HCT116 (cell line): Measurements from ENCODE around the gene HCAR1.

Source experiments
- CBX3 ChIP-seq: IDR thresholded peaks from 2 replicates; pipeline ENCODE4 v1.6.1; 2012; ENCODE audit warnings: low read depth
- CTCF ChIP-seq, 3 experiments: fragments of 200-600 bp in 1 of 3; sonication (generic) in 1 of 3; IDR thresholded peaks in 2 of 3; conservative IDR thresholded peaks in 1 of 3; 2 replicates each; pipeline ENCODE4 v1.5.1; 2012 to 2017; ENCODE audit warnings: low read depth in 2 of 3, low read length in 2 of 3, antibody characterized with exemption in 1 of 3, borderline replicate concordance in 1 of 3, control low read depth in 1 of 3, mild to moderate bottlenecking in 1 of 3, mixed read lengths in 1 of 3, mixed run types in 1 of 3, moderate library complexity in 1 of 3; ENCODE audit not compliant: insufficient read depth in 1 of 3
- EGR1 ChIP-seq: IDR thresholded peaks from 2 replicates; pipeline ENCODE4 v1.6.1; 2012; ENCODE audit warnings: low read depth
- JUND ChIP-seq: IDR thresholded peaks from 2 replicates; pipeline ENCODE4 v1.6.1; 2012
- POLR2A ChIP-seq: IDR thresholded peaks from 2 replicates; pipeline ENCODE4 v1.7.0; 2011; ENCODE audit warnings: borderline replicate concordance; ENCODE audit not compliant: insufficient read depth, insufficient read length; ENCODE audit errors: extremely low read depth
- POLR2AphosphoS5 ChIP-seq: IDR thresholded peaks from 2 replicates; pipeline ENCODE4 v1.6.1; 2011; ENCODE audit warnings: mild to moderate bottlenecking, low read depth, low read length, moderate library complexity
- RAD21 ChIP-seq: IDR thresholded peaks from 2 replicates; pipeline ENCODE4 v1.6.1; 2012; ENCODE audit warnings: low read depth, mild to moderate bottlenecking
- SIN3A ChIP-seq: IDR thresholded peaks from 2 replicates; pipeline ENCODE4 v1.6.1; 2012; ENCODE audit warnings: low read depth
- SP1 ChIP-seq: IDR thresholded peaks from 2 replicates; pipeline ENCODE4 v1.6.1; 2012; ENCODE audit warnings: low read depth
- TCF7L2 ChIP-seq: IDR thresholded peaks from 2 replicates; pipeline ENCODE4 v1.7.0; 2011; ENCODE audit warnings: borderline replicate concordance, inconsistent platforms; ENCODE audit not compliant: insufficient read depth, insufficient read length; ENCODE audit errors: extremely low read depth
- YY1 ChIP-seq: IDR thresholded peaks from 2 replicates; pipeline ENCODE4 v1.6.1; 2011; ENCODE audit warnings: low read length, low read depth, moderate library complexity, mild to moderate bottlenecking; ENCODE audit not compliant: insufficient replicate concordance; ENCODE audit errors: extremely low read depth
- ZFX ChIP-seq: fragments of 450-650 bp; IDR thresholded peaks from 2 replicates; pipeline ENCODE4 v1.6.1; 2017
- TF ChIP-seq, protein P1 (sequence below): IDR thresholded peaks from 2 replicates; pipeline ENCODE4 v1.6.1; 2012; ENCODE audit warnings: low read depth
- TF ChIP-seq, protein P2 (sequence below): IDR thresholded peaks from 2 replicates; pipeline ENCODE4 v1.6.1; 2012

DNA sequence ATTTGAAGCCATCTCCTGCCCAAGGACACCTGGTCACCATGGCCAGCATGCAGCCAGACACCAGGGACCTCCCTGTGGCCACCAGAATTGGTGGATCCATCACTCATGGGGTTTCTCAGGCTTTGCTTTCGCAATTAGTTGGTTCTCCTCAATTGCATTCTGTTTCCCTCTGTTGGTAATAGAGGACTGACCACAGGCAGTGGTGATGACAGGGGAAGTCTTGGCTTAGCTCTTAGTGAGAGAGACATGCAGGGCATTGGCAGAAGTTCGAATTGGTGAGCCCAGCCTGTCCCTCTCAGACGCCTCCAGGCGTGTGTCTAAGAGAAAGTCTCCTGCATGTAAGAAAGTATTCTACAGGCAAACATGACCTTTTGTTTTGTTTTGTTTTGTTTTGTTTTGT lies 48.8 kb downstream of the HCAR1 start:
- TF ChIP-seq SP1 (no peak), CTCF (IDR thresholded peaks at IDR 0.05 in 2 of 3, conservative IDR thresholded peaks at IDR 0.05 in 1 of 3; ENCODE audit: borderline replicate concordance in 1 of 3, insufficient read depth in 1 of 3, low read depth in 2 of 3, low read length in 2 of 3) (no peak), CBX3 (no peak), ZFX (no peak), POLR2AphosphoS5 (no peak), POLR2A (no peak), YY1 (no peak), SIN3A (no peak), EGR1 (no peak), JUND (no peak), TCF7L2 (no peak), RAD21 (no peak)
- TF ChIP-seq, protein P1, sequence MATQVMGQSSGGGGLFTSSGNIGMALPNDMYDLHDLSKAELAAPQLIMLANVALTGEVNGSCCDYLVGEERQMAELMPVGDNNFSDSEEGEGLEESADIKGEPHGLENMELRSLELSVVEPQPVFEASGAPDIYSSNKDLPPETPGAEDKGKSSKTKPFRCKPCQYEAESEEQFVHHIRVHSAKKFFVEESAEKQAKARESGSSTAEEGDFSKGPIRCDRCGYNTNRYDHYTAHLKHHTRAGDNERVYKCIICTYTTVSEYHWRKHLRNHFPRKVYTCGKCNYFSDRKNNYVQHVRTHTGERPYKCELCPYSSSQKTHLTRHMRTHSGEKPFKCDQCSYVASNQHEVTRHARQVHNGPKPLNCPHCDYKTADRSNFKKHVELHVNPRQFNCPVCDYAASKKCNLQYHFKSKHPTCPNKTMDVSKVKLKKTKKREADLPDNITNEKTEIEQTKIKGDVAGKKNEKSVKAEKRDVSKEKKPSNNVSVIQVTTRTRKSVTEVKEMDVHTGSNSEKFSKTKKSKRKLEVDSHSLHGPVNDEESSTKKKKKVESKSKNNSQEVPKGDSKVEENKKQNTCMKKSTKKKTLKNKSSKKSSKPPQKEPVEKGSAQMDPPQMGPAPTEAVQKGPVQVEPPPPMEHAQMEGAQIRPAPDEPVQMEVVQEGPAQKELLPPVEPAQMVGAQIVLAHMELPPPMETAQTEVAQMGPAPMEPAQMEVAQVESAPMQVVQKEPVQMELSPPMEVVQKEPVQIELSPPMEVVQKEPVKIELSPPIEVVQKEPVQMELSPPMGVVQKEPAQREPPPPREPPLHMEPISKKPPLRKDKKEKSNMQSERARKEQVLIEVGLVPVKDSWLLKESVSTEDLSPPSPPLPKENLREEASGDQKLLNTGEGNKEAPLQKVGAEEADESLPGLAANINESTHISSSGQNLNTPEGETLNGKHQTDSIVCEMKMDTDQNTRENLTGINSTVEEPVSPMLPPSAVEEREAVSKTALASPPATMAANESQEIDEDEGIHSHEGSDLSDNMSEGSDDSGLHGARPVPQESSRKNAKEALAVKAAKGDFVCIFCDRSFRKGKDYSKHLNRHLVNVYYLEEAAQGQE: no peak
- TF ChIP-seq, protein P2, sequence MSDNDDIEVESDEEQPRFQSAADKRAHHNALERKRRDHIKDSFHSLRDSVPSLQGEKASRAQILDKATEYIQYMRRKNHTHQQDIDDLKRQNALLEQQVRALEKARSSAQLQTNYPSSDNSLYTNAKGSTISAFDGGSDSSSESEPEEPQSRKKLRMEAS: no peak
